ENCODE measurements around the gene GRM5.

DNA sequence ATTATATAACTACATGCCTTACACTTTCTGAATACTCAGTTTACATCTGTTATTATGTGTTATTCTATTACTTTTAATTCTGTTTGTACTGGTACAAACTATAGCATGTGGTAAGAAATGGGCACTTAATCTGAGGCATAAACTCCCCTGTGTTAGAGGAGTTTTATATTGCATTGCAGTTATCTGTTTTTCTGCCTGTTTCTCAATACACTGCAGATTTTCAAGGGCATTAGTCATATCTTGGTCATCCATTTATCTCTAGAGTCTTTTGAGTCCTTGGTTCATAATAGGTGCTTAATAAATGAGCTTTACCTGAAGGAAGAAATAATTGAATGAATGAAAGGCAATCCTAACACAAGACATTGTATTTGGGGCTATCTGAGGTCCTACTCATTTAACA lies 545.4 kb downstream of the GRM5 start:
- TF ChIP-seq POLR2AphosphoS5 (IDR thresholded peaks at IDR 0.05; ENCODE audit: low read depth, low read length), result no peak
- no peak for TF ChIP-seq POLR2A (IDR thresholded peaks at IDR 0.05; ENCODE audit: low read depth, low read length)
- no peak for TF ChIP-seq TAF1 (IDR thresholded peaks at IDR 0.05; ENCODE audit: low read depth, low read length)
- TF ChIP-seq POU2F2 (IDR thresholded peaks at IDR 0.05; ENCODE audit: low read depth, low read length), result no peak
- TF ChIP-seq SPI1 (IDR thresholded peaks at IDR 0.05; ENCODE audit: low read depth, low read length), result no peak
- TF ChIP-seq PAX5 (IDR thresholded peaks at IDR 0.05; ENCODE audit: insufficient read depth, low read length, severe bottlenecking), result no peak
